GM12875 (cell line): ENCODE measurements around the gene ERF.
"Not testable (repeated sequence)": the region's sequence is repeated elsewhere in the genome, so short reads cannot be mapped to it uniquely, and the experiment has no call there.

Experiments used
- H3K4me3 ChIP-seq: one replicate; pipeline ENCODE4 v1.5.1; 2011; ENCODE audit warnings: low read depth, low read length, control low read depth
- TF ChIP-seq, protein P1 (sequence below): IDR thresholded peaks from 2 replicates; pipeline ENCODE4 v1.5.1; 2011; ENCODE audit warnings: low read depth, mild to moderate bottlenecking, control low read depth, inconsistent platforms, low read length, moderate library complexity, borderline replicate concordance; ENCODE audit not compliant: insufficient read depth

ERF gene

DNA sequence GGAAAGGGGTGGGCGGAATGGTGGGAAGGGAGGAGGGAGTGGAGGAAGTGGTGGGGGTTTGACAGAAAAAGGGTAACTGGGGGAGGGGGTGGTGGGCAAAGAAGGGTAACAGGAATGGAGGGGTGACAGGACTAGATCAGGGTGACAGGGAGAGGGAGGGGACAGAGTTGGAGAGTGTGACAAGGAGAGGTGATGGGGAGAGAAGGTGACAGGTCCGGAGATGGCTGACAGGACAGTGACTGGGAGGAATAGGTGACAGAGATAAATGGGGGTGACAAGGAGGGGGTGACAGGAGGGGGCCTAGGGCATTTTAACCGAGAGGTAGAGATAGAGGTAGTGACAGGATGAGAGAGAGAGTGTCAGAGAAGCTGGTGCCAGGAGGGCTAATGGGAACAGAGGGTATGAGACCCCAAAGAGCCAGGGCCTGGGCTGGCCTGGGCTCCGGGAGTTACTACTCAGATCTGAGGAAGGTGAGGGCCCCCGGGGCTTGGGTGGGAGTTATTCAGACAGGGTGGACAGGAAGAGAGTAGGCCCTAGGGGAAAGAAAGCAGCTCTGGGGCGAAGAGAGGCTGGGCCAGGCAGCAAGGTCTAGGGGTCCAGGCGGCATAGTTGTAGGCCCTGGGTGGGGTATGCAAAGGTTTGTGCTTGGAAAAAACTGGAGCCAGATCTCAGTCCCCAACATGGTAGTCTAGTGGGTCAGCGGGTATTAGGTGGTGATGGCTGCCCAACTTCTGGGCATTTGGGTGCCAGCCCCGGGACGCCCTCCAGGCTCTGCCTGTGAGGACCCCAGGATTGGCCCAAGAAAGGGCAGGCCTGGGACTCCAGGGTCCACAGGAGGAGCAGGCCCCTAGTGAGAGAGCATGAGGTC, 14.8 kb upstream of the ERF start:
- TF ChIP-seq, protein P1, sequence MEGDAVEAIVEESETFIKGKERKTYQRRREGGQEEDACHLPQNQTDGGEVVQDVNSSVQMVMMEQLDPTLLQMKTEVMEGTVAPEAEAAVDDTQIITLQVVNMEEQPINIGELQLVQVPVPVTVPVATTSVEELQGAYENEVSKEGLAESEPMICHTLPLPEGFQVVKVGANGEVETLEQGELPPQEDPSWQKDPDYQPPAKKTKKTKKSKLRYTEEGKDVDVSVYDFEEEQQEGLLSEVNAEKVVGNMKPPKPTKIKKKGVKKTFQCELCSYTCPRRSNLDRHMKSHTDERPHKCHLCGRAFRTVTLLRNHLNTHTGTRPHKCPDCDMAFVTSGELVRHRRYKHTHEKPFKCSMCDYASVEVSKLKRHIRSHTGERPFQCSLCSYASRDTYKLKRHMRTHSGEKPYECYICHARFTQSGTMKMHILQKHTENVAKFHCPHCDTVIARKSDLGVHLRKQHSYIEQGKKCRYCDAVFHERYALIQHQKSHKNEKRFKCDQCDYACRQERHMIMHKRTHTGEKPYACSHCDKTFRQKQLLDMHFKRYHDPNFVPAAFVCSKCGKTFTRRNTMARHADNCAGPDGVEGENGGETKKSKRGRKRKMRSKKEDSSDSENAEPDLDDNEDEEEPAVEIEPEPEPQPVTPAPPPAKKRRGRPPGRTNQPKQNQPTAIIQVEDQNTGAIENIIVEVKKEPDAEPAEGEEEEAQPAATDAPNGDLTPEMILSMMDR: no peak
- H3K4me3 ChIP-seq: peak overlapping the region; percentile 67

DNA sequence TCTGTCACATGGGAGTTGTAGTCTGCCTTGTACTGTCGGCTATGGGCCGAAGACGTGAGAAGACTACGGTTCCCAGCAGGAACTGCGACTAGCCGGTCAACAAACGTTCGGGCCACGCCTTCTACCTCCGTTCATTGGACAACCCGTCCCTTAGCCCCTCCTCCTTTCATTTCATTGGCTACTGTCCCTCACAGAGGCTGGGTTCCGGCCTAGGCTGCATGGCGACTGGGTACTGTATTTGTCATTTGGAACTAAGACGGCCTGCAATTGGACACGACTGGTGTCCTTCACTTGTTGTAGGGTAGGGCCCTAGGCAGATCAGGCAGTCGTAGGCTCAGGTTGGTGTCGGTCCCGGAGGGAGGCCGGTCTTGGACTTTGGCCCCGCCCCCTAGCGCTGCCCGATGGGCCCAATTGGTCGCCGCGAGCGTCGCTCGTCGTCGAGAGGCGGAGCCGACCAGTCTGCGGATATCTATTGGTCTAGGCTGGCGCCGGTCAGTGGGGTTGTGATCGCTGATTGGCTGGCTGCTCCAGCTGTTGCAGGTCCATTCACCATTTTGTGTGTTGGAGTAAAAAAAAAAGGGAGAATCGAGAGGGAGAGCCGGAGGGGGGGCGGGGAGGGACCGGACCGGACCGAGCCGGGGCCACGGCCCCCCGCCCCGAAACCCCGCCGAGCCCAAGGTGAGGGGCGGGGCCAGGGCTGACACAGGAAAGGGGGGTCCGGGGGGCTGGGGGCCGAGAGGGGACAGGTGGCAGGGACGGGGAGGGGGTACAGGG, 14.0 kb upstream of the ERF start, which contains the start of gene CIC:
Gene CIC, plus strand, starts transcription at position 549 of the 774 bp plus-strand sequence. CDS start 2,532 bp downstream, outside the sequence.
- TF ChIP-seq, protein P1: no peak
- H3K4me3 ChIP-seq: peak within 1 kb of the TSS; percentile 99

DNA sequence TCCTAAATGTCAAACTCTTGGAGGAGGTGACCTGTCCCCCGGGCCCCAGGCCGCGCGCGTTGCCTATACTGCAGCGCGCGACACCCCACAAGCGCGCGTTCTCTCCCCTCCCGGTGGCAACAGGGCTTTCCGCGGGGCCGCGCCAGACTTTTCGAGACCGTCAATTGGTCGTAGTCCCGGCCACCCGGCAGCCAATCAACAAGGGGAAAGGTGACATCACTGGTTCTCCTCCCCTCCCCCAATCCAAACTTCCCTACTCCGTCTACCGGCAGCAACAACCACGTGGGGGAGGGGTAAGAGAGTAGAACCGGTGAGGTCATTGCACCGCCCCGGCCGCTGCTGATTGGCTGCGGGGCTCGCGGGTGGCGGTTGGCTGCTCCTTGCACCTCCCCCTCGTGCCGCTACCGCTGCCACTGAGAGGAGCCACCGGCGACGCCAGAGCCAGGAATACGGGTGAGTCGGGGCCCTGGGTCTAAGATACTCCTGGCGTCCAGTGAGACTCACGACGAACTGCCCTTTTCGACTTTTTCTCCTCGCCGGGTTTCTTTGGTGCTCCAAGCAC, 13.3 kb upstream of the ERF start:
- peak overlapping the region; percentile 99 for H3K4me3 ChIP-seq
- TF ChIP-seq, protein P1: no peak

DNA sequence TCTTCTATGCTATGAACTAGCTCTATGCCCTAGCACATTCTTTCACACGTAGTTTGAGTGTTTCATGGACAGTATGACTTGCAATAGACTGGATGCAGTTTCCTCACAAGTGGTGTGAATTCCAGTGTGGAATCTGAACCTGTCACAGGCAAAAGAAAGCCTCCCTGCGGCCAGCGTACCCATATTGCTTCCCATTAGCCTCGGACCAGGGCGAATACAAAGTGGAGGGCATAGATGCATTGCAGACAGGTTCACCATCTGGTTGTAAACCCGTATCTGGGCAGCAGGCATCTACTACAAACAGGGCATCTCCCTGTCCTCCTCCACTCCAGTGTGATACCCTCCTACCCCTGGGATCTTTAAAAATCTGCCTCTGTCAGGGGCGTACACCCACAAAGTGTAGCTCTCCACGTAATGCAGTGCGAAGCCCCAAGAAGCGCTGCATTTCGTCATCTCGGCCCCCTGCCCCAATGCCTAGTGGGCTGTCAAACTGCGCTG, 12.8 kb upstream of the ERF start:
- TF ChIP-seq, protein P1: no peak

DNA sequence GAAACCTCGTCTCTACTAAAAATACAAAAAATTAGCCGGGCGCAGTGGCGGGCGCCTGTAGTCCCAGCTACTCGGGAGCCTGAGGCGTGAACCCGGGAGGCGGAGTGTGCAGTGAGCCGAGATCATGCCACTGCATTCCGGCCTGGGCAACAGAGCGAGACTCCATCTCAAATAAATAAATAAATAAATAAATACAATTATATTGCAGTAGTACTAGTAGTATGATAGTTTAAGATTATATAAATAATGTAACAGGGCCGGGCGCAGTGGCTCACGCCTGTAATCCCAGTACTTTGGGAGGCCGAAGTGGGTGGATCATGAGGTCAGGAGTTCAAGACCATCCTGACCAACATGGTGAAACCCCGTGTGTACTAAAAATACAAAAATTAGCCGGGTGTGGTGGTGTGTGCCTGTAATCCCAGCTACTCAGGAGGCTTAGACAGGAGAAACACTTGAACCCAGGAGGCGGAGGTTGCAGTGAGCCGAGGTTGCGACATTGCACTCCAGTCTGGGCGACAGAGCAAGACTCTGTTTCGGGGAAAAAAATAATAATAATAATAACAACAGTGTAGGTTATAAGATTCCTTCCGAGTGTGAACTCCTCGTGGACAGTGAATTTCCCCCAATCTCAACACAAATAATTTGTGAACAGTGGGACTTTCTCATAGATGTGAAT, 12.1 kb upstream of the ERF start:
- H3K4me3 ChIP-seq: not testable (repeated sequence)

More for the DNA sequence above, 12.8 kb upstream of the ERF start:
- peak overlapping the region; percentile 99 for H3K4me3 ChIP-seq

DNA sequence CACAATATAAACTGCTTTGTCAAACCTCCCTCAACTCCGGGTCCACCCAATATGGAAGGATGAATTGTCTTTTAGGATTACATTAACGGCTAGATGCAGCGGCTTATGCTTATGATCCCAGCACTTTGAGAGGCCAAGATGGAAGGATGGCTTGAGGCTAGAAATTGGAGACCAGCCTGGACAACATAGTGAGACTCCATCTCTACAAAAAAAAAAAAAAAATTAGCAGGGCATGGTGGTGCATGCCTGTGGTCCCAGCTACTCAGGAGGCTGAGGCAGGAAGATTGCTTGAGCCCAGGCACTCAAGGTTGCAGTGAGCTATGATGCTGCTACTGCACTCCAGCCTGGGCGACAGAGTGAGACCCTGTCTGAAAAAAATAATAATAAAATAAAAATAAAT, 11.2 kb upstream of the ERF start:
- not testable (repeated sequence) for H3K4me3 ChIP-seq

DNA sequence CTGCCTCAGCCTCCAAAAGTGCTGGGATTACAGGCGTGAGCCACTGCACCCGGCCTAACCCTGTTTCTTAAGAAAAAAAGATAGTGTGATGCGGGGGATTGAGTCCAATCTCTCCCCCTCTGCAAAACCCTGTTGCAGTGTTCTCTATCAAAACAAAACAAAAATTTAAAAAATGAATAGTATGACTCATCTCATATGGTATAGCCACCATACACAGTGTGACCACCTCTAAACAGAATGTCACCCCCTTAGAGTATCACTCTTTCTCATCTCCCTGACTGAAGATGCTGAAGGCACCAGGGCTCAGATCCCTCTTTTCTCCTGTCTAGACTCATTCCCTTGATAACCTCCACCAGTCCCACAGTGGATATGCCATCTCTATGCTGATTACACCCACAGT, 6.8 kb upstream of the ERF start:
- TF ChIP-seq, protein P1: no peak
- H3K4me3 ChIP-seq: no peak overlapping the region

DNA sequence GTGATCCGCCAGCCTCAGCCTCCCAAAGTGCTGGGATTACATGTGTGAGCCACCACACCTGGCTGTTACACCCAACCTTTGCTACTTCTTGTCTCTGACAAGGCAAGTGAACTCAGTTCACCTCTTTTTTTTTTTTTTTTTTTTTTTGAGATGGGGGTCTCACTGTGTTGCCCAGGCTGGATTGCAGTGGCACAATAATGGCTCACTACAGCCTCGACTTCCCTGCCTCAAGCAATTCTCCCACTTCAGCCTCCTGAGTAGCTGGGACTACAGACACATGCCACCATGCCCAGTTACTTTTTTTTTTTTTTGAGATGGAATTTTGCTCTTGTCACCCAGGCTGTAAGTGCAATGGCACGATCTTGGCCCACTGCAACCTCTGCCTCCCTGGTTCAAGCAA, 2.9 kb upstream of the ERF start:
- not testable (repeated sequence) for H3K4me3 ChIP-seq
